Naive thymus-derived CD4-positive, alpha-beta T cell (primary cell): ENCODE measurements around the gene TMEM272. TPM values are rescaled to one million over a fixed set of nuclear protein-coding genes. Genes with fewer than 3 reads are reported as not detected.
"Not testable (repeated sequence)": the region's sequence is repeated elsewhere in the genome, so short reads cannot be mapped to it uniquely, and the experiment has no call there.

Experiments used
- ATAC-seq: fragments of 150-1000 bp; cut with Tn5 transposase; 2 replicates; pipeline ENCODE4 v1.10.0; 2021; ENCODE audit warnings: mild to moderate bottlenecking, moderate library complexity
- CTCF ChIA-PET: fragments of 350-600 bp; sonication (Branson Sonifier 250); formaldehyde crosslinking; loops from one replicate; lab custom pipeline; 2021; ENCODE audit warnings: antibody characterized with exemption; lab: Charles Lee
- POLR2A ChIA-PET: fragments of 350-600 bp; sonication (Branson Sonifier 250); formaldehyde crosslinking; loops from one replicate; lab custom pipeline; 2021; ENCODE audit warnings: antibody characterized with exemption, inconsistent platforms; lab: Charles Lee
- DNase-seq, 9 donors: peaks; one replicate each; pipeline versions ENCODE4 v3.0.0 to v3.0.0-alpha.2; 2020 to 2022; ENCODE audit warnings: mixed read lengths in 1 of 9
- H3K27ac ChIP-seq: one replicate; pipeline ENCODE4 v1.7.0; 2013; ENCODE audit warnings: mild to moderate bottlenecking, low read depth, low read length, moderate library complexity
- H3K27me3 ChIP-seq, 2 donors: one replicate each; pipeline ENCODE4 v1.7.0; 2013; ENCODE audit warnings: low read length in 2 of 2, mild to moderate bottlenecking in 2 of 2, moderate library complexity in 2 of 2; ENCODE audit not compliant: control insufficient read depth in 2 of 2, insufficient read depth in 2 of 2
- H3K36me3 ChIP-seq, 3 experiments: 1 replicate in 2 of 3; 2 replicates in 1 of 3; pipeline ENCODE4 v1.7.0; 2013; ENCODE audit warnings: low read length in 3 of 3, mild to moderate bottlenecking in 3 of 3, moderate library complexity in 1 of 3; ENCODE audit not compliant: insufficient read depth in 3 of 3, control insufficient read depth in 2 of 3
- H3K4me1 ChIP-seq, 2 donors: one replicate each; pipeline ENCODE4 v1.7.0; 2013; ENCODE audit warnings: low read length in 2 of 2, mild to moderate bottlenecking in 2 of 2, moderate library complexity in 1 of 2; ENCODE audit not compliant: control insufficient read depth in 2 of 2, insufficient read depth in 2 of 2
- H3K4me3 ChIP-seq: 2 replicates; pipeline ENCODE4 v1.7.0; 2013; ENCODE audit warnings: mild to moderate bottlenecking, low read length
- H3K9me3 ChIP-seq, 3 experiments: 1 replicate in 2 of 3; 2 replicates in 1 of 3; pipeline ENCODE4 v1.7.0; 2013; ENCODE audit warnings: low read length in 3 of 3; ENCODE audit not compliant: control insufficient read depth in 2 of 3
- H3K27ac Mint-ChIP-seq, 9 donors: one replicate each; pipeline ENCODE4 v1.8.0; 2020 to 2022; ENCODE audit warnings: mixed read lengths in 9 of 9, mild to moderate bottlenecking in 8 of 9, moderate library complexity in 5 of 9, inconsistent platforms in 2 of 9
- H3K27me3 Mint-ChIP-seq, 5 donors: one replicate each; pipeline ENCODE4 v1.8.0; 2021 to 2022; ENCODE audit warnings: mixed read lengths in 5 of 5, mild to moderate bottlenecking in 1 of 5
- H3K36me3 Mint-ChIP-seq, 5 donors: one replicate each; pipeline ENCODE4 v1.8.0; 2020 to 2022; ENCODE audit warnings: mixed read lengths in 5 of 5, mild to moderate bottlenecking in 3 of 5, inconsistent platforms in 1 of 5
- H3K4me1 Mint-ChIP-seq, 7 donors: one replicate each; pipeline ENCODE4 v1.8.0; 2020 to 2022; ENCODE audit warnings: mixed read lengths in 7 of 7, mild to moderate bottlenecking in 3 of 7, inconsistent platforms in 1 of 7
- H3K4me3 Mint-ChIP-seq, 10 donors: one replicate each; pipeline ENCODE4 v1.8.0; 2020 to 2022; ENCODE audit warnings: mild to moderate bottlenecking in 10 of 10, mixed read lengths in 10 of 10, moderate library complexity in 6 of 10, inconsistent platforms in 2 of 10
- H3K9me3 Mint-ChIP-seq, 11 donors: one replicate each; pipeline ENCODE4 v1.8.0; 2020 to 2022; ENCODE audit warnings: mixed read lengths in 11 of 11, mild to moderate bottlenecking in 4 of 11, inconsistent platforms in 1 of 11, moderate library complexity in 1 of 11
- intact Hi-C, 2 donors: fragments of 100-400 bp; cut with micrococcal nuclease; formaldehyde crosslinking; loops; one replicate each; pipeline ENCODE4 v1.15.1; 2023
- polyA plus RNA-seq, 2 donors: library from polyadenylated mRNA; unstranded; fragments of 300-500 nt; fragmentation: Illumina TruSeq; gene quantifications; one replicate each; pipeline ENCODE4 v1.2.3, GENCODE V29; 2021
- total RNA-seq, 6 experiments: library from RNA in 5 of 6; stranded (reverse) in 5 of 6; gene quantifications; 1 replicate in 5 of 6; 2 replicates in 1 of 6; pipeline ENCODE4 v1.2.3 and lab custom pipeline; 2021 to 2026

The TMEM272 gene
- total and polyA plus RNA-seq, 7 experiments from 2014 or later, result 0.19 to 23.3 (median 3.5) TPM

GRCh38 chr13:51825681-51826254 lies 19.2 kb downstream of the TMEM272 start:
- H3K27ac ChIP-seq, result peak overlapping the region; percentile 85
- Mint-ChIP-seq H3K9me3 (no peaks in the 10 kb centered on the region), H3K27me3 (peaks cover 0 to 10% (median 0%) of the 10 kb centered on the region in 5 donors), H3K4me1 (peaks cover 56 to 78% (median 63%) of the 10 kb centered on the region in 7 donors), H3K36me3 (peaks cover 0 to 6% (median 5%) of the 10 kb centered on the region in 5 donors), H3K4me3 (peak overlapping the region; percentile 62 to 100 (median 97)), H3K27ac (peak overlapping the region; percentile 86 to 99 (median 95))
- intact Hi-C loops, result loop anchor here (1.0 to 5.0 kb wide), 12 partner anchors 10 to 1828 kb away; partner anchors contain the start of genes ALG11 (in 1 of the 2), ATP7B (in 1 of the 2), CKAP2 (in 1 of the 2) and DHRS12 (in 1 of the 2)
- DNase-seq, result peak in 1 of 9 donors; percentile 61
- no peaks in the 10 kb centered on the region for H3K36me3 ChIP-seq
- CTCF ChIA-PET, result interaction anchor here (0.6 to 6.0 kb wide), 7 partner anchors 9 to 300 kb away, joined by 3 to 126 read pairs (median 3); no protein-coding TSS in a partner anchor
- H3K4me3 ChIP-seq, result peak overlapping the region; percentile 75
- no peaks in the 10 kb centered on the region for H3K9me3 ChIP-seq
- peaks cover 56 to 72% of the 10 kb centered on the region in 2 donors for H3K4me1 ChIP-seq
- H3K27me3 ChIP-seq, result no peaks in the 10 kb centered on the region
- POLR2A ChIA-PET, result interaction anchor here (0.7 to 12.1 kb wide), 14 partner anchors 11 to 1701 kb away, joined by 3 to 324 read pairs (median 4); partner anchors contain the start of gene INTS6
- no peak for ATAC-seq

- ChIA-PET POLR2A (interaction anchor here (0.7 to 12.1 kb wide), 14 partner anchors 11 to 1700 kb away, joined by 3 to 324 read pairs (median 4); partner anchors contain the start of gene INTS6), CTCF (interaction anchor here (0.5 to 6.0 kb wide), 8 partner anchors 9 to 303 kb away, joined by 3 to 126 read pairs (median 4); no protein-coding TSS in a partner anchor)
- intact Hi-C loops, result loop anchor here (1.0 to 5.0 kb wide), 11 partner anchors 10 to 1828 kb away; partner anchors contain the start of genes ALG11 (in 1 of the 2), ATP7B (in 1 of the 2), CKAP2 (in 1 of the 2) and DHRS12 (in 1 of the 2)
- Mint-ChIP-seq H3K4me3 (peak overlapping the region; percentile 62 to 100 (median 97)), H3K27me3 (peaks cover 0 to 10% (median 0%) of the 10 kb centered on the region in 5 donors), H3K4me1 (peaks cover 57 to 80% (median 63%) of the 10 kb centered on the region in 7 donors), H3K27ac (peak overlapping the region; percentile 86 to 99 (median 95)), H3K9me3 (no peaks in the 10 kb centered on the region), H3K36me3 (peaks cover 0 to 8% (median 6%) of the 10 kb centered on the region in 5 donors)
- ATAC-seq, result peak; percentile 81
- no peaks in the 10 kb centered on the region for H3K27me3 ChIP-seq
- H3K36me3 ChIP-seq, result no peaks in the 10 kb centered on the region
- peak overlapping the region; percentile 85 for H3K27ac ChIP-seq
- H3K4me1 ChIP-seq, result peaks cover 61 to 78% of the 10 kb centered on the region in 2 donors
- peak overlapping the region; percentile 75 for H3K4me3 ChIP-seq
- DNase-seq, result peak in 7 of 9 donors; percentile 62 to 90 (median 84)
- H3K9me3 ChIP-seq, result no peaks in the 10 kb centered on the region
Measured at GRCh38 chr13:51825165-51825592, 19.8 kb downstream of the TMEM272 start.

GRCh38 chr13:51824712-51825111 lies 20.3 kb downstream of the TMEM272 start:
- Histone ChIP-seq H3K27ac (peak overlapping the region; percentile 85), H3K4me3 (peak overlapping the region; percentile 75), H3K4me1 (peaks cover 61 to 82% of the 10 kb centered on the region in 2 donors)
- CTCF ChIA-PET, result interaction anchor here (0.5 to 6.0 kb wide), 3 partner anchors 10 to 369 kb away, joined by 3 to 126 read pairs (median 6); no protein-coding TSS in a partner anchor
- H3K4me1 Mint-ChIP-seq, result peaks cover 57 to 81% (median 63%) of the 10 kb centered on the region in 7 donors
- POLR2A ChIA-PET, result interaction anchor here (0.7 to 12.1 kb wide), 9 partner anchors 12 to 1700 kb away, joined by 3 to 324 read pairs (median 8); partner anchors contain the start of gene INTS6
- intact Hi-C loops, result loop anchor here (1.0 to 5.0 kb wide), 11 partner anchors 9 to 1827 kb away; partner anchors contain the start of genes ALG11 (in 1 of the 2), ATP7B (in 1 of the 2), CKAP2 (in 1 of the 2) and DHRS12 (in 1 of the 2)
- H3K27ac Mint-ChIP-seq, result peak overlapping the region; percentile 86 to 99 (median 95)
- ATAC-seq, H3K36me3 ChIP-seq, DNase-seq, H3K9me3 ChIP-seq, H3K9me3 Mint-ChIP-seq, H3K27me3 ChIP-seq: not testable (repeated sequence)
- peak overlapping the region; percentile 62 to 100 (median 97) for H3K4me3 Mint-ChIP-seq
- peaks cover 0 to 10% (median 0%) of the 10 kb centered on the region in 5 donors for H3K27me3 Mint-ChIP-seq
- H3K36me3 Mint-ChIP-seq, result peaks cover 0 to 11% (median 6%) of the 10 kb centered on the region in 5 donors

GRCh38 chr13:51823863-51824262 lies 21.1 kb downstream of the TMEM272 start:
- H3K27ac ChIP-seq, result peak overlapping the region; percentile 85
- POLR2A ChIA-PET, result interaction anchor here (1.0 to 12.1 kb wide), 7 partner anchors 8 to 378 kb away, joined by 4 to 324 read pairs (median 64); partner anchors contain the start of gene INTS6
- peak overlapping the region; percentile 75 for H3K4me3 ChIP-seq
- no peaks in the 10 kb centered on the region for H3K36me3 ChIP-seq
- ATAC-seq (no peak), DNase-seq (no peak)
- peaks cover 0 to 10% (median 0%) of the 10 kb centered on the region in 5 donors for H3K27me3 Mint-ChIP-seq
- H3K4me1 ChIP-seq, result peaks cover 61 to 89% of the 10 kb centered on the region in 2 donors
- H3K4me1 Mint-ChIP-seq, result peaks cover 60 to 90% (median 63%) of the 10 kb centered on the region in 7 donors
- peak overlapping the region in 8 of 9 donors; percentile 91 to 99 (median 95) for H3K27ac Mint-ChIP-seq
- peaks cover 0 to 15% (median 6%) of the 10 kb centered on the region in 5 donors for H3K36me3 Mint-ChIP-seq
- no peaks in the 10 kb centered on the region for H3K27me3 ChIP-seq
- no peaks in the 10 kb centered on the region for H3K9me3 ChIP-seq
- no peaks in the 10 kb centered on the region for H3K9me3 Mint-ChIP-seq
- intact Hi-C loops, result loop anchor here (2.0 kb wide), 4 partner anchors 119 to 1699 kb away; partner anchors contain the start of gene CKAP2 (in 1 of the 2)
- peak overlapping the region; percentile 62 to 100 (median 97) for H3K4me3 Mint-ChIP-seq
- CTCF ChIA-PET, result interaction anchor here (1.4 to 6.7 kb wide), 2 partner anchors 8 to 9 kb away, joined by 6 to 73 read pairs; no protein-coding TSS in a partner anchor

GRCh38 chr13:51823359-51823758 lies 21.6 kb downstream of the TMEM272 start:
- Mint-ChIP-seq H3K27ac (peak overlapping the region in 8 of 9 donors; percentile 91 to 99 (median 95)), H3K9me3 (no peaks in the 10 kb centered on the region), H3K4me3 (peak overlapping the region in 9 of 10 donors; percentile 85 to 100 (median 97)), H3K36me3 (peaks cover 0 to 15% (median 6%) of the 10 kb centered on the region in 5 donors), H3K4me1 (peaks cover 61 to 94% (median 63%) of the 10 kb centered on the region in 7 donors), H3K27me3 (peaks cover 0 to 7% (median 0%) of the 10 kb centered on the region in 5 donors)
- H3K4me1 ChIP-seq, result peaks cover 61 to 89% of the 10 kb centered on the region in 2 donors
- CTCF ChIA-PET, result interaction anchor here (1.1 to 6.7 kb wide), 3 partner anchors 8 to 25 kb away, joined by 3 to 73 read pairs (median 6); no protein-coding TSS in a partner anchor
- H3K36me3 ChIP-seq, result no peaks in the 10 kb centered on the region
- intact Hi-C loops, result loop anchor here in 1 of 2 donors (2.0 kb wide), 1 partner anchor 371 kb away; no protein-coding TSS in a partner anchor
- DNase-seq, result peak in 1 of 9 donors; percentile 54
- H3K9me3 ChIP-seq, result no peaks in the 10 kb centered on the region
- H3K27ac ChIP-seq, result peak overlapping the region; percentile 85
- POLR2A ChIA-PET, result interaction anchor here (1.0 to 12.1 kb wide), 9 partner anchors 9 to 829 kb away, joined by 3 to 324 read pairs (median 8); partner anchors contain the start of genes ALG11, INTS6 and SUGT1
- H3K4me3 ChIP-seq, result peak overlapping the region; percentile 75
- no peaks in the 10 kb centered on the region for H3K27me3 ChIP-seq
- ATAC-seq, result no peak
